ENCODE results near the gene EFCAB10. TPM values are rescaled to one million over a fixed set of nuclear protein-coding genes. Genes with fewer than 3 reads are reported as not detected.

EFCAB10 gene
- total RNA-seq, 1 donor from 2014 or later: 0.28 TPM

- Mint-ChIP-seq H3K4me1 (ENCODE audit: unreplicated experiment) (peaks cover 8% of the 10 kb centered on the region), H3K9me3 (ENCODE audit: unreplicated experiment) (no peaks in the 10 kb centered on the region), H3K27me3 (ENCODE audit: unreplicated experiment) (peaks cover 2% of the 10 kb centered on the region), H3K27ac (ENCODE audit: unreplicated experiment) (no peak overlapping the region), H3K4me3 (ENCODE audit: unreplicated experiment) (no peak overlapping the region), H3K36me3 (ENCODE audit: low read depth, unreplicated experiment) (peaks cover 25% of the 10 kb centered on the region)
- TF ChIP-seq CTCF (IDR thresholded peaks at IDR 0.05; ENCODE audit: unreplicated experiment): no peak
- no peak for DNase-seq (ENCODE audit: low spot score)
These were observed 40.3 kb upstream of the EFCAB10 start for GRCh38 chr7:105621617-105622016.

GRCh38 chr7:105621176-105621575 is 39.9 kb upstream of the EFCAB10 start:
- Mint-ChIP-seq H3K27ac (ENCODE audit: unreplicated experiment) (no peak overlapping the region), H3K9me3 (ENCODE audit: unreplicated experiment) (no peaks in the 10 kb centered on the region), H3K4me1 (ENCODE audit: unreplicated experiment) (peaks cover 8% of the 10 kb centered on the region), H3K36me3 (ENCODE audit: low read depth, unreplicated experiment) (peaks cover 20% of the 10 kb centered on the region), H3K4me3 (ENCODE audit: unreplicated experiment) (no peak overlapping the region), H3K27me3 (ENCODE audit: unreplicated experiment) (peaks cover 2% of the 10 kb centered on the region)
- TF ChIP-seq CTCF (IDR thresholded peaks at IDR 0.05; ENCODE audit: unreplicated experiment): no peak
- no peak for DNase-seq (ENCODE audit: low spot score)

- Mint-ChIP-seq H3K4me1 (ENCODE audit: unreplicated experiment) (peaks cover 10% of the 10 kb centered on the region), H3K36me3 (ENCODE audit: low read depth, unreplicated experiment) (peaks cover 20% of the 10 kb centered on the region), H3K9me3 (ENCODE audit: unreplicated experiment) (no peaks in the 10 kb centered on the region), H3K27me3 (ENCODE audit: unreplicated experiment) (peaks cover 1% of the 10 kb centered on the region), H3K27ac (ENCODE audit: unreplicated experiment) (no peak overlapping the region), H3K4me3 (ENCODE audit: unreplicated experiment) (no peak overlapping the region)
- no peak for TF ChIP-seq CTCF (IDR thresholded peaks at IDR 0.05; ENCODE audit: unreplicated experiment)
- no peak for DNase-seq (ENCODE audit: low spot score)
These were observed 38.3 kb upstream of the EFCAB10 start for GRCh38 chr7:105619590-105619989.

GRCh38 chr7:105618016-105618296 is 36.7 kb upstream of the EFCAB10 start:
- TF ChIP-seq CTCF (IDR thresholded peaks at IDR 0.05; ENCODE audit: unreplicated experiment): no peak
- Mint-ChIP-seq H3K4me1 (ENCODE audit: unreplicated experiment) (peaks cover 19% of the 10 kb centered on the region), H3K9me3 (ENCODE audit: unreplicated experiment) (no peaks in the 10 kb centered on the region), H3K4me3 (ENCODE audit: unreplicated experiment) (no peak overlapping the region), H3K27me3 (ENCODE audit: unreplicated experiment) (peaks cover 9% of the 10 kb centered on the region), H3K36me3 (ENCODE audit: low read depth, unreplicated experiment) (peaks cover 17% of the 10 kb centered on the region), H3K27ac (ENCODE audit: unreplicated experiment) (no peak overlapping the region)
- no peak for DNase-seq (ENCODE audit: low spot score)

GRCh38 chr7:105617280-105618015 is 36.2 kb upstream of the EFCAB10 start:
- peaks cover 9% of the 10 kb centered on the region for H3K27me3 Mint-ChIP-seq (ENCODE audit: unreplicated experiment)
- no peak overlapping the region for H3K27ac Mint-ChIP-seq (ENCODE audit: unreplicated experiment)
- peaks cover 12% of the 10 kb centered on the region for H3K36me3 Mint-ChIP-seq (ENCODE audit: low read depth, unreplicated experiment)
- peaks cover 19% of the 10 kb centered on the region for H3K4me1 Mint-ChIP-seq (ENCODE audit: unreplicated experiment)
- no peaks in the 10 kb centered on the region for H3K9me3 Mint-ChIP-seq (ENCODE audit: unreplicated experiment)
- DNase-seq (ENCODE audit: low spot score): no peak
- H3K4me3 Mint-ChIP-seq (ENCODE audit: unreplicated experiment): no peak overlapping the region
- no peak for TF ChIP-seq CTCF (IDR thresholded peaks at IDR 0.05; ENCODE audit: unreplicated experiment)
